BLaER1 (cell line): ENCODE measurements around the gene ZNF277.

Experiments
- H3K27ac ChIP-seq: shearing (Covaris generic); formaldehyde crosslinking; 2 replicates; pipeline ENCODE4 v1.8.1; 2022
- H3K27me3 ChIP-seq: shearing (Covaris generic); formaldehyde crosslinking; 2 replicates; pipeline ENCODE4 v1.8.1; 2022
- H3K36me3 ChIP-seq: shearing (Covaris generic); formaldehyde crosslinking; 2 replicates; pipeline ENCODE4 v1.8.1; 2022
- H3K4me1 ChIP-seq: shearing (Covaris generic); formaldehyde crosslinking; 2 replicates; pipeline ENCODE4 v1.8.1; 2022
- H3K4me2 ChIP-seq: shearing (Covaris generic); formaldehyde crosslinking; 2 replicates; pipeline ENCODE4 v1.8.1; 2022
- H3K4me3 ChIP-seq: shearing (Covaris generic); formaldehyde crosslinking; 2 replicates; pipeline ENCODE4 v1.8.1; 2022
- H3K9ac ChIP-seq: shearing (Covaris generic); formaldehyde crosslinking; 2 replicates; pipeline ENCODE4 v1.8.1; 2022
- H3K9me3 ChIP-seq: shearing (Covaris generic); formaldehyde crosslinking; 2 replicates; pipeline ENCODE4 v1.8.1; 2022
- H4K20me1 ChIP-seq: shearing (Covaris generic); formaldehyde crosslinking; 2 replicates; pipeline ENCODE4 v1.8.1; 2022
- Cebpa-rat ChIP-seq: shearing (Covaris generic); IDR thresholded peaks from 2 replicates; pipeline ENCODE4 v1.8.1; 2022

Gene ZNF277, protein sequence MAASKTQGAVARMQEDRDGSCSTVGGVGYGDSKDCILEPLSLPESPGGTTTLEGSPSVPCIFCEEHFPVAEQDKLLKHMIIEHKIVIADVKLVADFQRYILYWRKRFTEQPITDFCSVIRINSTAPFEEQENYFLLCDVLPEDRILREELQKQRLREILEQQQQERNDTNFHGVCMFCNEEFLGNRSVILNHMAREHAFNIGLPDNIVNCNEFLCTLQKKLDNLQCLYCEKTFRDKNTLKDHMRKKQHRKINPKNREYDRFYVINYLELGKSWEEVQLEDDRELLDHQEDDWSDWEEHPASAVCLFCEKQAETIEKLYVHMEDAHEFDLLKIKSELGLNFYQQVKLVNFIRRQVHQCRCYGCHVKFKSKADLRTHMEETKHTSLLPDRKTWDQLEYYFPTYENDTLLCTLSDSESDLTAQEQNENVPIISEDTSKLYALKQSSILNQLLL

DNA sequence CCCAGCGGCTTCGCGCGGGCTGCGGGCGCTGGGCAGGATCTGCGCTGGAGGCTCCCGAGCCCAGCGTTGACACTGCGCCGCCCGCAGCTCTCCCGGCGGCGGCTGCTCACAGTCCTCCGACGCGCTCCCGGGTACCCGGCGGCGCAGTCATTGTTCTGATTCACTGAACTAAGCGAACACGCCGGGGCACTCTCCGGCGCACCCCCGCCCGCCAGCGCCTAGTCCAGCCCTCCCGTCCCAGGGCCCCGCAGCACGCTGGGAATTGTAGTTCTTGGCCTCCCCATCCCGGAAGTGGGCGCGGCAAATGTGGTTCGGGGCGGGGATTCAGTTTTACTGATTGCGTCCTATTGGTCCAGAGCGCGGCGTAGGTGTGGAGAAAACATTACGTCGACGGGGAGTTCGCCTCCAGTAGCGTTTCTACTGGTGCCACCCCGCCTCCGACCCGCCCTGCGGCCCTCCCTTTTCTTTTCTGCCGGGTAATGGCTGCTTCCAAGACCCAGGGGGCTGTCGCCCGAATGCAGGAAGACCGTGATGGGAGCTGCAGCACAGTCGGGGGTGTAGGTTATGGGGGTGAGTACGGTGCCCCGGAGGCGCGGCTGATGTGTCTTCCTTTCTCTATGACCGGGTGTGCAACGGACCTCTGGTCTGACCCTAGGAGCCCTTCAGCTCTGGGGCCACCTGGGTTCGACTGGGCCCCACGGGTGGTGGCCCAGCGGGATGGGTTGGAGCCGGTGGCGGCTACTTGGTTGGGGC lies at the start of gene ZNF277, which contains the start of gene DOCK4:
Gene ZNF277, plus strand, starts transcription at position 458 of the 753 bp plus-strand sequence. Its CDS starts 22 bp downstream, at position 480.
Gene DOCK4, minus strand, starts transcription at position 162 of the 753 bp plus-strand sequence. CDS start 261 bp downstream, outside the sequence.
- TF ChIP-seq Cebpa-rat, result no peak
- H3K36me3 ChIP-seq, result no peaks in the 10 kb centered on the region
- no peaks in the 10 kb centered on the region for H3K9me3 ChIP-seq
- peaks cover 22% of the 10 kb centered on the region; the same call in 1 of the 2 replicates for H4K20me1 ChIP-seq
- H3K9ac ChIP-seq, result peak within 1 kb of the TSS; percentile 90
- H3K4me3 ChIP-seq, result peak within 1 kb of the TSS; percentile 84
- peaks cover 6% of the 10 kb centered on the region for H3K27me3 ChIP-seq
- peak within 1 kb of the TSS; percentile 73 for H3K27ac ChIP-seq
- H3K4me1 ChIP-seq, result peaks cover 28% of the 10 kb centered on the region
- H3K4me2 ChIP-seq, result peak within 1 kb of the TSS; percentile 98

DNA sequence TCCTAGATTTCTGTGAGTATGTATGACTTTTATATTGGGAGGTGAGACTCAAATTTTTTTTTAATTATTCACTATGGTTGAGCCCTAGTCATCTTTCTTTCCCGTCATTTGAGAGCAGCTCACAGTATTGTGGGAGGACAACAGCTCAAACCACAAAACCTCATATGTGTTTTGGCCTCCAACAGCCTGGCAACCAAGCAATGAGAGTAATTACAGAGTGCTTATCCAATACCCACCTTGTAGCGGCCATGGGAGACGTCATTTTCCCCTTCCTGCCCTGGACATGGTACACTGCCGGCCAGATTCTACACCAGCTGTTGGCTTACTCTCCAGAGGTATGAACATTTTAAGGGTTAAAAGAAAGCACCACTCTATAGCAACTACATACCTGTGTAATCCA lies 49.4 kb upstream of the ZNF277 start:
- H3K27ac ChIP-seq, result no peak overlapping the region
- H3K27me3 ChIP-seq, result no peaks in the 10 kb centered on the region
- no peaks in the 10 kb centered on the region for H3K9me3 ChIP-seq
- no peak for TF ChIP-seq Cebpa-rat
- H3K4me1 ChIP-seq, result no peaks in the 10 kb centered on the region
- no peak overlapping the region for H3K4me2 ChIP-seq
- no peak overlapping the region for H3K4me3 ChIP-seq
- H3K9ac ChIP-seq, result no peak overlapping the region
- no peaks in the 10 kb centered on the region for H4K20me1 ChIP-seq
- no peaks in the 10 kb centered on the region for H3K36me3 ChIP-seq

DNA sequence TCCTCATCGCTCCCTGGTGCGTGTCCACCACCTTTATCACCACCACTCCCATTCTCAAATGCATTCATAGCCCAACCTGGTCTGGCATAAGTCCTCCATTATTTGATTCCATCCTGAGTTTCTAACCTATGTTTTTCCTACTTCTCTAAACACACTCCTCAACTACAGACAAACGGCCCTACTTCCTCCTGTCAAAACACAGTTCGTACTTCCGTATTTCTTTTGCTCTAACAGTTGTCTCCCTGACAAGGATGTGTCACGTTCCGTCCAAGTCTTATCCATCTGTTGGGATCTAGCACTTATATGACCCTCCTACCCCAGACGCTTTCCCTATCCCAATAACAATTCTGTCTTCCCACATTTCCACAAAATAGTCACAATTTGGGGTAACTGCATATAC lies 47.1 kb upstream of the ZNF277 start:
- no peak overlapping the region for H3K9ac ChIP-seq
- H4K20me1 ChIP-seq, result no peaks in the 10 kb centered on the region
- no peak for TF ChIP-seq Cebpa-rat
- H3K4me3 ChIP-seq, result no peak overlapping the region
- H3K9me3 ChIP-seq, result no peaks in the 10 kb centered on the region
- no peaks in the 10 kb centered on the region for H3K36me3 ChIP-seq
- H3K4me1 ChIP-seq, result no peaks in the 10 kb centered on the region
- no peak overlapping the region for H3K27ac ChIP-seq
- H3K4me2 ChIP-seq, result no peak overlapping the region
- no peaks in the 10 kb centered on the region for H3K27me3 ChIP-seq

DNA sequence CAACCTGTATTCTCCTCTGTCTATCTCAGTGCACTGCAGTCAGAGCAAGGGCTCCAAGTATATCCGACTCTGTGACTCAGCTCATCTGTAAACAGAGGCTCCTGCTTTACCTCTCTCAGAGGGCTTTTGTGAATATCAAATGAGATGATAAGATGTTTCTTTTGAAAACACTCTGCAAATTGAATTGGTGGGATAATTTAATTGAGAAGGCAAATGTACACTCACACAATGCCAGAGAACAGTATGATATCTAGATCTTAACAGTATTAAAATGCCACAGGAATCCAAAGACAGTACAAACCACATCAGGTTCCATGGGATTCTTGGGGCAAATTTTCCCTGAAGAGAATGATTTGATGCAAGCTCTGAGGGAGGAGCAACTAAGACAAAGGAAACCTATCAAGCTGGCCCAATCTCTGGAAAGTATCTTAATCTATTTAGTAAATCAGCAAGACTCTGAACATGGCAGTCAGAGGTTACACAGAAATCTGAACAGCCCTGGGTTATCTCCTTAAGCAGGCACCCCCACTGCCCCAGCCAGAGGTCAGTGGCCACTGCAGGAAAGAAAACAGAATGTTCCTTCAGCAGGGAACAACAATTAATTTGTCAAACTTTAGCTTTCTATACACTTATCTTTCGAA lies 46.2 kb upstream of the ZNF277 start:
- Histone ChIP-seq H3K4me1 (no peaks in the 10 kb centered on the region), H4K20me1 (no peaks in the 10 kb centered on the region), H3K27ac (no peak overlapping the region), H3K27me3 (no peaks in the 10 kb centered on the region), H3K4me2 (no peak overlapping the region), H3K36me3 (no peaks in the 10 kb centered on the region), H3K9me3 (no peaks in the 10 kb centered on the region), H3K4me3 (no peak overlapping the region), H3K9ac (no peak overlapping the region)
- TF ChIP-seq Cebpa-rat, result no peak

DNA sequence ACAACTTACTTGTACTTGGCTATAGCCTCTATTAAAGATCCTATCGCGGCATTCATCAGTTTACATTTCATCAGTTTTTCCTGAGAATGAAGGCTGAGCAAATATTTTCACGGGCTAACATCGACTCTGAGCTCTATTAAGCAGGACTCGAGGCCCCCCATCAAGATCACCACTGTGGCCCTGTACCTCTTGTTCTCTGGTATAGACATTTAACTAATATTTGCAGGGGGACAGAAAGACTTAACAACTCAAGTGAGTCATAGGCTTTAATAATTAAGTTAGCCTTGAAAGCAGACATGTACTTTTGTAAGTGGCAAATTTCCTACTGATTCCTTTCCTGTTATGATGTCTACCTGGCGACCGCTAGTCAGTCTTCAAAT lies 45.7 kb upstream of the ZNF277 start:
- H3K9ac ChIP-seq, result no peak overlapping the region
- no peaks in the 10 kb centered on the region for H4K20me1 ChIP-seq
- H3K4me2 ChIP-seq, result no peak overlapping the region
- no peaks in the 10 kb centered on the region for H3K27me3 ChIP-seq
- no peak for TF ChIP-seq Cebpa-rat
- H3K4me1 ChIP-seq, result no peaks in the 10 kb centered on the region
- H3K4me3 ChIP-seq, result no peak overlapping the region
- no peaks in the 10 kb centered on the region for H3K36me3 ChIP-seq
- H3K9me3 ChIP-seq, result no peaks in the 10 kb centered on the region
- no peak overlapping the region for H3K27ac ChIP-seq

DNA sequence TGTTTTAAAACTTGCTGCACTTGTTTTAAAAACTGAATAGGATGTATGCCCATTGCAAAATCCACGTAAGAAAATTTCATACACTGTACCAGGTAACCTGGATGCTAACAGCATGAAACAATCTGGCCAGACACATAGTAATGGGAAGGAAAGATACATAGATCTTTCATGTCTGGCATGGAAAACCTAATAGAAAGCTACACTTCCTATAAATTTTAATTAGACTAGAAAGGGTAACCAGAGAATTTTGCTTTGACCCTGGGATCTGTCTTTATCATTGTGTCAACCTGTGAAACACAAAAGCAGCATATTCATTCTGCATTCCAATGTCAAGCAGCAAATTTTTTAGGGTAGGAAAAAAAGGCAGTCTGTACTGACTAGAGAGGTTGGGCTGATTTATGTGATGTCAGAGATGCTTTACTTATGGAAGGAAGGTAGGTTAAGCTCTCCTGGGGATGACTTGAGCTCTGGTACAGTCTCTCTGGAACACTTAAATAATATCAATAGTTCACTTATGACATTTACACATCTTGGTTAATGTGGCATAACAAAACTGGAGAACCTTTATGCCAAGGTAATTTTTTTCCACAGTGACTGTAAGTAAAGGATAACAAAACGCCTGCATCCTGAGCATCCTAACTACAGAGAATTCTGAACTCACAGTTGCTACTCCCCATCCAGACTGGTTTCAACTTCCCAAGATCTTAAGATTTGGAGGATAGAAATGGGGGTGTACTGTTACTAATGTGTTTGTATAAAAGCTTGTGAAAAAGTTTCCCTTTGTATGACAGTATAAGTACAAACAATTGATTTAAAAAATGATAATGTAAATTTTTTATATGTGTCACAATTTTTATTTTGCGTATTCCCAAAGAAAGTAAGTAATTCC lies 45.0 kb upstream of the ZNF277 start:
- no peak for TF ChIP-seq Cebpa-rat
- Histone ChIP-seq H3K36me3 (no peaks in the 10 kb centered on the region), H3K27ac (no peak overlapping the region), H3K9me3 (no peaks in the 10 kb centered on the region), H4K20me1 (no peaks in the 10 kb centered on the region), H3K4me1 (no peaks in the 10 kb centered on the region), H3K4me3 (no peak overlapping the region), H3K4me2 (no peak overlapping the region), H3K9ac (no peak overlapping the region), H3K27me3 (no peaks in the 10 kb centered on the region)

DNA sequence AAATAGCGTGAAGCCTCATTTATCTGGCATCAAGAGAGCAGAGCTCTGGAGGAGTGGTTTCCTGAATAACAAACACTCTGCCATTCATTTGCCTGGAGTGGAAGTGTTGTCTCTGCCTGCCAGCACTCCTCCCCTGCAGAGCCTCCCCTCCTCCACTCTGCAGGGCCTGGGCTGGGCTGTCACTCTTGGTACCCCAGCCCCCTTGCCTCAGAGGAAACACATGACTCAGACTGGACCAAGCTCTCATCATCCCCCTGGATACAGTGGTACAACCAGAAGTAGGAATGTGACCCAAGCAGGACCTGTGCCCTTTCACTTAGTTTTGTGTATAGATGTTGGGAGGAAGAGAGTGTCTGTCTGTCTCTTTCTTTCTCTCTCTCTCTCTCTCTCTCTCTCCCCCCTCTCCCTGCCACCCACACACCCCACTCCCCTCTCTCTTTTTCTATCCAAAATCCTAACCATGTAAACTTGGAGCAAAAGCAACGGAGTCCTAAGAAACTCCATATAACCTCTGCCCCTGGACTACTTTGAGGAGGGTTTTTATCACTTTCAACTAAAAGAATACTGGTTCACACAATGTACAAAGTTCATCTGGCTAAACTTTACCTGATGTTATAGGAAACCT lies 44.2 kb upstream of the ZNF277 start:
- no peak overlapping the region for H3K4me2 ChIP-seq
- H3K4me3 ChIP-seq, result no peak overlapping the region
- no peak overlapping the region for H3K9ac ChIP-seq

DNA sequence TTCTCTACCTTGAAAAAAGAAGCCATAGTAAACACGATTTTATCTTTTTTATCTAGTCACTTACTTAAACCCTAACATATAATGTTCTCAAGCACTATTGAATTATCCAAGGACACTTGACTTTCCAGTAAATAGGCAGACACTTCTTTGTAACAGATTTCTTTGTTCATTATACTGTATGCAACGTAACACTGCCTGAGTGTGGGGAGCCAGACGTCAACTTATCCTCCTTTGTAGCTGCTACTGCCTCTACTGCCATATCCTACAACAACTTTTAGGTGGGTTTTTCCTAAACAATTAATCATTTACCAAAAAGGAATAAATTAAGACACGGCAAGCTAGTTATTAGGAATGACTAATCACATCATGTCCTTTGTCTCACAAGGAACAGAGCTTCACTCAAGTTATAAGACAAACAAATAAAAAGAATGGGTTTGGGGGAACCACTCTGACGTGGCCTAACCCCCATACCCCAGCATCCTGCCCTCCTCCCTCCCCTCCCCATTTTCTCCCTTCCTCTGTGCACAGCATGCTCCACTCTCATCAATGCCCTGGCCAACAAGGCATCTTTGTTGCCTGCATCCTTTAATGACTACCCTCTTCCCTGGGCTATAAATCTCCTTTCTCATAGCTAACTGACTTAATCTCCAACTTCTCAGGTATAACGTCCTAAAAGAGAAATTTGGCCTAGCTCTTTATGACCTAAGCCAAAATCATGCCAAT lies 43.5 kb upstream of the ZNF277 start:
- Histone ChIP-seq H3K27ac (no peak overlapping the region), H3K36me3 (no peaks in the 10 kb centered on the region), H3K4me2 (no peak overlapping the region), H3K4me1 (no peaks in the 10 kb centered on the region), H4K20me1 (no peaks in the 10 kb centered on the region), H3K4me3 (no peak overlapping the region), H3K9ac (no peak overlapping the region), H3K27me3 (no peaks in the 10 kb centered on the region), H3K9me3 (no peaks in the 10 kb centered on the region)
- TF ChIP-seq Cebpa-rat, result no peak

More for the DNA sequence above, 44.2 kb upstream of the ZNF277 start:
- no peak for TF ChIP-seq Cebpa-rat
- no peaks in the 10 kb centered on the region for H3K4me1 ChIP-seq
- no peaks in the 10 kb centered on the region for H3K27me3 ChIP-seq
- H3K36me3 ChIP-seq, result no peaks in the 10 kb centered on the region
- no peak overlapping the region for H3K27ac ChIP-seq
- no peaks in the 10 kb centered on the region for H4K20me1 ChIP-seq
- no peaks in the 10 kb centered on the region for H3K9me3 ChIP-seq
